HL-60 (cell line): ENCODE results near the gene PREB.
"Not testable (repeated sequence)": the region's sequence is repeated elsewhere in the genome, so short reads cannot be mapped to it uniquely, and the experiment has no call there.

Source experiments
- DNase-seq, 2 experiments: peaks; one replicate each; pipeline ENCODE4 v3.0.0-alpha.2; 2010 to 2020; ENCODE audit warnings: low read depth in 1 of 2, low spot score in 1 of 2
- H3K27ac ChIP-seq: fragments of 250-450 bp; sonication (Bioruptor Pico); replicated peaks from 2 replicates; pipeline ENCODE4 v1.5.1; 2020; ENCODE audit warnings: mild to moderate bottlenecking, moderate library complexity
- H3K27me3 ChIP-seq: fragments of 250-450 bp; sonication (Bioruptor Pico); 2 replicates; pipeline ENCODE4 v1.5.1; 2021; ENCODE audit warnings: mild to moderate bottlenecking, moderate library complexity; ENCODE audit not compliant: insufficient read depth, poor library complexity, severe bottlenecking
- H3K4me3 ChIP-seq: replicated peaks from 2 replicates; pipeline ENCODE4 v1.5.1; 2011; ENCODE audit warnings: mild to moderate bottlenecking, control low read depth, low read length; ENCODE audit not compliant: insufficient read depth
- GABPA ChIP-seq: IDR thresholded peaks from 2 replicates; pipeline ENCODE4 v1.6.1; 2012; ENCODE audit warnings: low read depth
- POLR2AphosphoS5 ChIP-seq: IDR thresholded peaks from 2 replicates; pipeline ENCODE4 v1.6.1; 2012; ENCODE audit warnings: low read depth
- SPI1 ChIP-seq: IDR thresholded peaks from 2 replicates; pipeline ENCODE4 v1.6.1; 2012; ENCODE audit warnings: low read depth, mild to moderate bottlenecking, borderline replicate concordance
- TF ChIP-seq, protein P1 (sequence below): IDR thresholded peaks from 2 replicates; pipeline ENCODE4 v1.6.1; 2012; ENCODE audit warnings: low read depth; ENCODE audit not compliant: insufficient replicate concordance
- TF ChIP-seq, protein P2 (sequence below): IDR thresholded peaks from one replicate; pipeline ENCODE4 v1.5.1; 2011; ENCODE audit warnings: low read length, control low read depth, inconsistent platforms; ENCODE audit not compliant: insufficient read depth

Gene PREB

DNA sequence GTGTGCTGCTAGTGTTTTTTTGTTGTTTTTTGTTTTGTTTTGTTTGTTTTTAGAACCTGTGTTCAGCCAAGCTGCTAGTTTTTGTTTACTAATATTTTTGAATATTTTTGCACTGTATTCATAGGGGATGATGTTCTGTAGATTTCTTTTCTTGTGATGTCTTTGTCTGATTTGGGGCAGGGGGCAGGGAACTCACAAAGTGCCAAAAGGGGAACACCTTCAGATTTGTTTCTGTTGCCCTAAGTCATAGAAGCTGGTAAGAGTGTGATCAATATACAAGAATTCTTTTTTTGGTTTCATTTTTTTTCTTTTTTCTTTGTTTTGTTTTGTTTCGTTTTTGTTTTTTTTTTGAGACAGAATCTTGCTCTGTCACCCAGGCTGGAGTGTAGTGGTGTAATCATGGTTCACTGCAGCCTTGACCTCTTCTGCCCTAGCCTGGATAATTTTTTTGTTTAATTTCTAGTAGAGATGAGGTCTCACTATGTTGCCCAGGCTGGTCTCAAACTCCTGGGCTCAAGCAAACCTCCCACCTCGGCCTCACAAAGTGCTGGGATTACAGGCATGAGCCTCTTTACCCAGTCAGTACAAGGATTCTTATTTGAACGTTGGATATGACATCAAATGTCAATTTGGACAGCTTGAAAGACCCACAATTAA lies 45.0 kb upstream of the PREB start:
- Histone ChIP-seq H3K27me3 (no peaks in the 10 kb centered on the region), H3K4me3 (no peak overlapping the region), H3K27ac (no peak overlapping the region)
- DNase-seq, result no peak
- no peak for TF ChIP-seq POLR2AphosphoS5
- TF ChIP-seq, protein P1, sequence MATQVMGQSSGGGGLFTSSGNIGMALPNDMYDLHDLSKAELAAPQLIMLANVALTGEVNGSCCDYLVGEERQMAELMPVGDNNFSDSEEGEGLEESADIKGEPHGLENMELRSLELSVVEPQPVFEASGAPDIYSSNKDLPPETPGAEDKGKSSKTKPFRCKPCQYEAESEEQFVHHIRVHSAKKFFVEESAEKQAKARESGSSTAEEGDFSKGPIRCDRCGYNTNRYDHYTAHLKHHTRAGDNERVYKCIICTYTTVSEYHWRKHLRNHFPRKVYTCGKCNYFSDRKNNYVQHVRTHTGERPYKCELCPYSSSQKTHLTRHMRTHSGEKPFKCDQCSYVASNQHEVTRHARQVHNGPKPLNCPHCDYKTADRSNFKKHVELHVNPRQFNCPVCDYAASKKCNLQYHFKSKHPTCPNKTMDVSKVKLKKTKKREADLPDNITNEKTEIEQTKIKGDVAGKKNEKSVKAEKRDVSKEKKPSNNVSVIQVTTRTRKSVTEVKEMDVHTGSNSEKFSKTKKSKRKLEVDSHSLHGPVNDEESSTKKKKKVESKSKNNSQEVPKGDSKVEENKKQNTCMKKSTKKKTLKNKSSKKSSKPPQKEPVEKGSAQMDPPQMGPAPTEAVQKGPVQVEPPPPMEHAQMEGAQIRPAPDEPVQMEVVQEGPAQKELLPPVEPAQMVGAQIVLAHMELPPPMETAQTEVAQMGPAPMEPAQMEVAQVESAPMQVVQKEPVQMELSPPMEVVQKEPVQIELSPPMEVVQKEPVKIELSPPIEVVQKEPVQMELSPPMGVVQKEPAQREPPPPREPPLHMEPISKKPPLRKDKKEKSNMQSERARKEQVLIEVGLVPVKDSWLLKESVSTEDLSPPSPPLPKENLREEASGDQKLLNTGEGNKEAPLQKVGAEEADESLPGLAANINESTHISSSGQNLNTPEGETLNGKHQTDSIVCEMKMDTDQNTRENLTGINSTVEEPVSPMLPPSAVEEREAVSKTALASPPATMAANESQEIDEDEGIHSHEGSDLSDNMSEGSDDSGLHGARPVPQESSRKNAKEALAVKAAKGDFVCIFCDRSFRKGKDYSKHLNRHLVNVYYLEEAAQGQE, result no peak
- TF ChIP-seq GABPA, result no peak
- TF ChIP-seq, protein P2, sequence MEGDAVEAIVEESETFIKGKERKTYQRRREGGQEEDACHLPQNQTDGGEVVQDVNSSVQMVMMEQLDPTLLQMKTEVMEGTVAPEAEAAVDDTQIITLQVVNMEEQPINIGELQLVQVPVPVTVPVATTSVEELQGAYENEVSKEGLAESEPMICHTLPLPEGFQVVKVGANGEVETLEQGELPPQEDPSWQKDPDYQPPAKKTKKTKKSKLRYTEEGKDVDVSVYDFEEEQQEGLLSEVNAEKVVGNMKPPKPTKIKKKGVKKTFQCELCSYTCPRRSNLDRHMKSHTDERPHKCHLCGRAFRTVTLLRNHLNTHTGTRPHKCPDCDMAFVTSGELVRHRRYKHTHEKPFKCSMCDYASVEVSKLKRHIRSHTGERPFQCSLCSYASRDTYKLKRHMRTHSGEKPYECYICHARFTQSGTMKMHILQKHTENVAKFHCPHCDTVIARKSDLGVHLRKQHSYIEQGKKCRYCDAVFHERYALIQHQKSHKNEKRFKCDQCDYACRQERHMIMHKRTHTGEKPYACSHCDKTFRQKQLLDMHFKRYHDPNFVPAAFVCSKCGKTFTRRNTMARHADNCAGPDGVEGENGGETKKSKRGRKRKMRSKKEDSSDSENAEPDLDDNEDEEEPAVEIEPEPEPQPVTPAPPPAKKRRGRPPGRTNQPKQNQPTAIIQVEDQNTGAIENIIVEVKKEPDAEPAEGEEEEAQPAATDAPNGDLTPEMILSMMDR, result no peak
- no peak for TF ChIP-seq SPI1

DNA sequence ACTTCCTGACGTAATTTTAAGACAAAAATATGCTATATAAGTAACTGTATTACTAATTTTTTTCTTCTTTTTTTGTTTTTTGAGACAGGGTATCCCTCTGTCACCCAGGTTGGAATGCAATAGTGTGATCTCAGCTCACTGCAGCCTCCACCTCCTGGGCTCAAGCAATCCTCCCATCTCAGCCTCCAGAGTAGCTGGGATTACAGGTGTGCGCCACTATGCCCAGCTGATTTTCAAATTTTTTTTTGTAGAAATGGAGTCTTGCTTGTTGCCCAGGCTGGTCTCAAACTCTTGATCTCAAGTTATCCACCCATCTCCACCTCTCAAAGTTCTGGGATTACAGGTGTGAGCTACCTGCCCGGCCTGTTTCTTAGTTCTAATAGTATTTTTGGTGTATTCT lies 44.0 kb upstream of the PREB start:
- no peak for DNase-seq
- TF ChIP-seq, protein P1, result no peak
- TF ChIP-seq, protein P2, result no peak
- TF ChIP-seq POLR2AphosphoS5 (no peak), GABPA (no peak), SPI1 (no peak)
- Histone ChIP-seq H3K4me3 (no peak overlapping the region), H3K27me3 (no peaks in the 10 kb centered on the region), H3K27ac (no peak overlapping the region)

DNA sequence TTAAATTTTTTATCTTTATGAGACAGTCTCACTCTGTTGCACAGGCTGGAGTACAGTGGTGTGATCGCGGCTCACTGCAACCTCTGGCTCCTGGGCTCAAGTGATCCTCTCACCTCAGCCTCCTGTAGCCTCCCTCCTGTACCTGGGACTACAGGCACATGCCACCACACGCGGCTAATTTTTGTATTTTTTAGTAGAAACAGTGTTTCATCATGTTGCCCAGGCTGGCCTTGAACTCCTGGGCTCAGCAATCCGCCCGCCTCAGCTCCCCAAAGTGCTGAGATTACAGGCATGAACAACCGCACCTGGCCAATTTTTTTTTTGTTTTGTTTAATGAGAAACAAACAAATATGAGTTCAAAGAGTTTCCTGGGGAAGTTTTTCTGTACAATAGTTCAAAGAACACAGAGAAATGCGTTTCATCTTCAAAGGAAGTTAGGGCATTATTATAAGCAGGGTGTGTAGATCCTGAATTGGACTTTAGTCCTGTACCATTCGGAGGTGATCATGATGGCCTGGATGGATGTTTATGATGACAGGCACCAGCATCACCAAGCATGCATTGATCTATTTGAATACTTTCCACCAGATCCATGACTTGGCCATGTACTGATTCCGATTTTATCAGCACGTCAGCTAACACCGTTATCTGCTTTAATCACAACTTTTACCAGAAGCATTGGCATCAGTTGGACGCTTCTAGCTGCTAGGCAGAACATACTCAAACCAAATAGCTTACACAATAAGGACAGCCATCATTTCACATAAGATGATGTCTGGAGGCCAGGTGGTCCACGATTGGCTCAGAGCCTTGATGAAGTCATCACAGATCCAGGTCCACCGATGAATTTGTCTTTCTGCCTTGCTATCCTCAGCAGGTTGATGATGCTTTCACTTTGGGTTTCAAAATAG lies 43.3 kb upstream of the PREB start:
- H3K4me3 ChIP-seq, result no peak overlapping the region
- no peak overlapping the region for H3K27ac ChIP-seq
- TF ChIP-seq, protein P2, result no peak
- TF ChIP-seq GABPA, result no peak
- TF ChIP-seq POLR2AphosphoS5, result no peak
- no peak for TF ChIP-seq SPI1
- TF ChIP-seq, protein P1, result no peak
- H3K27me3 ChIP-seq, result no peaks in the 10 kb centered on the region
- no peak for DNase-seq

DNA sequence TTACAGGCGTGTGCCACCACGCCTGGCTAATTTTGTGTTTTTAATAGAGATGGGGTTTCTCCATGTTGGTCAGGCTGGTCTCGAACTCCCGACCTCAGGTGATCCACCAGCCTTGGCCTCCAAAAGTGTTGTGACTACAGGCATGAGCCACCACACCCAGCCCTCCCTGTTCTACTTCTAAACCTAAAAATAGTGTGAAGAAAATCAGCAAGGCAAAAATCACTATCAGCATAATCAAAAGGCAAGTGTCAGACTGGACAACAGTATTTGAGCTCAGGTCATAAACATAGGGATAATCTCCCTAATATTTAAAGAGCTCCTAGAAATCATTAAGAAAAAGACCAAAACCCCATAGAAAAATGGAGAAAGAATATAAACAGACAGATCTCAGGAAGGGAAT lies 41.3 kb upstream of the PREB start:
- not testable (repeated sequence) for H3K27ac ChIP-seq, H3K27me3 ChIP-seq, DNase-seq, H3K4me3 ChIP-seq
